A673 (cell line): Measurements from ENCODE around the gene WDR82. TPM values are rescaled to one million over a fixed set of nuclear protein-coding genes. Genes with fewer than 3 reads are reported as not detected.

Experiments used
- BruUV-seq: library from RNA; stranded (reverse); fragments of 400-500 nt; replicated peaks from 2 replicates; lab custom pipeline; 2021; lab: Mats Ljungman, UMichigan
- CTCF ChIA-PET: fragments of 300-600 bp; sonication (Branson Sonifier 250); formaldehyde crosslinking; loops from one replicate; lab custom pipeline; 2022; ENCODE audit warnings: antibody characterized with exemption; lab: Charles Lee
- POLR2A ChIA-PET: fragments of 300-600 bp; sonication (Branson Sonifier 250); formaldehyde crosslinking; loops from one replicate; lab custom pipeline; 2022; ENCODE audit warnings: antibody characterized with exemption; ENCODE audit not compliant: low non-redundant PET; lab: Charles Lee
- DNase-seq: peaks from one replicate; pipeline ENCODE4 v3.0.0-alpha.2; 2015; ENCODE audit warnings: low spot score
- H3K27ac ChIP-seq: fragments of 200-600 bp; sonication (generic); 2 replicates; pipeline ENCODE4 v1.5.1; 2016; ENCODE audit warnings: mixed run types, low read depth, mild to moderate bottlenecking, mixed read lengths, antibody characterized with exemption, low read length; ENCODE audit not compliant: poor library complexity, severe bottlenecking
- H3K27me3 ChIP-seq: fragments of 200-600 bp; sonication (generic); replicated peaks from 2 replicates; pipeline ENCODE4 v1.6.1; 2017; ENCODE audit warnings: mixed run types, low read depth, mild to moderate bottlenecking, mixed read lengths, antibody characterized with exemption, low read length; ENCODE audit not compliant: insufficient read depth, poor library complexity
- H3K36me3 ChIP-seq: fragments of 200-600 bp; sonication (generic); 2 replicates; pipeline ENCODE4 v1.6.1; 2016; ENCODE audit warnings: mixed run types, mild to moderate bottlenecking, mixed read lengths, antibody characterized with exemption, low read length; ENCODE audit not compliant: insufficient read depth, poor library complexity, severe bottlenecking
- H3K4me1 ChIP-seq: fragments of 200-600 bp; sonication (generic); 2 replicates; pipeline ENCODE4 v1.6.1; 2017; ENCODE audit warnings: mixed run types, mild to moderate bottlenecking, mixed read lengths, antibody characterized with exemption, low read length; ENCODE audit not compliant: insufficient read depth, poor library complexity, severe bottlenecking
- H3K4me3 ChIP-seq: fragments of 200-600 bp; sonication (generic); 2 replicates; pipeline ENCODE4 v1.5.1; 2016; ENCODE audit warnings: low read depth, mixed run types, mild to moderate bottlenecking, mixed read lengths, low read length; ENCODE audit not compliant: poor library complexity, severe bottlenecking
- H3K9me3 ChIP-seq: fragments of 200-600 bp; sonication (generic); 2 replicates; pipeline ENCODE4 v1.6.1; 2016; ENCODE audit warnings: mixed run types, low read depth, mild to moderate bottlenecking, mixed read lengths, antibody characterized with exemption, low read length; ENCODE audit not compliant: poor library complexity, severe bottlenecking
- CTCF ChIP-seq: fragments of 300-800, 200-600 bp; sonication (generic); conservative IDR thresholded peaks from 2 replicates; pipeline ENCODE4 v1.5.1; 2017; ENCODE audit warnings: low read depth, mild to moderate bottlenecking, antibody characterized with exemption, low read length, moderate library complexity, mixed read lengths
- EZH2 ChIP-seq: fragments of 200-600 bp; sonication (generic); IDR thresholded peaks from 2 replicates; pipeline ENCODE4 v1.6.1; 2017; ENCODE audit warnings: borderline replicate concordance, low read depth, mild to moderate bottlenecking, mixed read lengths, antibody characterized with exemption, low read length; ENCODE audit not compliant: poor library complexity, severe bottlenecking
- intact Hi-C: fragments of 100-400 bp; cut with micrococcal nuclease; formaldehyde crosslinking; loops from one replicate; pipeline ENCODE4 v1.10.0; 2022; ENCODE audit not compliant: unreplicated experiment
- total RNA-seq: library from RNA; stranded (reverse); gene quantifications from 2 replicates; pipeline ENCODE4 v1.2.3, GENCODE V29; 2021

WDR82 gene
- total RNA-seq, 1 experiment from 2014 or later, result 54.3 TPM

GRCh38 chr3:52268036-52268435, 10.4 kb downstream of the WDR82 start:
- intact Hi-C loops, result no loop called here
- ChIA-PET CTCF (no interaction called here), POLR2A (no interaction called here)
- Histone ChIP-seq H3K4me1 (peaks cover 4% of the 10 kb centered on the region), H3K27me3 (no peaks in the 10 kb centered on the region), H3K36me3 (peaks cover 40% of the 10 kb centered on the region), H3K9me3 (no peaks in the 10 kb centered on the region), H3K4me3 (no peak overlapping the region), H3K27ac (no peak overlapping the region)
- no TSS peak for BruUV-seq
- no peak for DNase-seq
- TF ChIP-seq CTCF (no peak), EZH2 (no peak)

GRCh38 chr3:52265387-52265786, 13.1 kb downstream of the WDR82 start:
- ChIA-PET POLR2A (no interaction called here), CTCF (no interaction called here)
- DNase-seq, result no peak
- intact Hi-C loops, result no loop called here
- BruUV-seq, result no TSS peak
- no peaks in the 10 kb centered on the region for H3K4me1 ChIP-seq
- no peaks in the 10 kb centered on the region for H3K27me3 ChIP-seq
- no peak overlapping the region for H3K4me3 ChIP-seq
- peaks cover 54% of the 10 kb centered on the region for H3K36me3 ChIP-seq
- no peaks in the 10 kb centered on the region for H3K9me3 ChIP-seq
- no peak overlapping the region for H3K27ac ChIP-seq
- TF ChIP-seq EZH2, result no peak
- no peak for TF ChIP-seq CTCF

DNA sequence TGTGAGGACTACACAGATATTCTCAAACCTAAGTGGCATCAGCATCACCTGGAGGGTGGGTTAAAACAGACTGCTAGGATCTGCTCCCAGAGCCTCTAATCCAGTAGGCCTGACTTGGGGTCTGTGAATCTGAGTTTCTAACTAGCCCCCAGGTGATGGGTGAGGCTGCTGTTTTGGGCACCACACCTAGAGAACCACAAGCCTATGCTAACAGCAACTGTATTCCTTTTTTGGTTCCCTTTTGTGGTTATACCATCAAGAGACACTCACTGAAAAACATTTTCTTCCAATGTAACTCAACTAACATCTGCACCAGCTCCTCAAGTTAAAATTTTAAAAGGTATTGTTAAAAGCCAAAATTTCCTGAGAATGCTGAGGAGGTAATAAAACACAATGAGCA, 16.0 kb downstream of the WDR82 start:
- Histone ChIP-seq H3K27me3 (no peaks in the 10 kb centered on the region), H3K9me3 (no peaks in the 10 kb centered on the region), H3K4me3 (no peak overlapping the region), H3K27ac (no peak overlapping the region), H3K4me1 (no peaks in the 10 kb centered on the region), H3K36me3 (peaks cover 66% of the 10 kb centered on the region)
- CTCF ChIA-PET, result no interaction called here
- no TSS peak for BruUV-seq
- POLR2A ChIA-PET, result no interaction called here
- intact Hi-C loops, result no loop called here
- DNase-seq, result no peak
- no peak for TF ChIP-seq EZH2
- TF ChIP-seq CTCF, result no peak
